Neural crest cell (in vitro differentiated cells): Measurements from ENCODE around the gene ZCCHC24. TPM values are rescaled to one million over a fixed set of nuclear protein-coding genes. Genes with fewer than 3 reads are reported as not detected.

Experiments used
- DNase-seq: peaks from one replicate; pipeline ENCODE4 v3.0.0; 2021; ENCODE audit warnings: low read depth, mixed read lengths, low spot score
- H3K27ac Mint-ChIP-seq: one replicate; pipeline ENCODE4 v1.8.0; 2021; ENCODE audit warnings: mild to moderate bottlenecking, mixed read lengths; ENCODE audit not compliant: unreplicated experiment
- H3K27me3 Mint-ChIP-seq: 2 replicates; pipeline ENCODE4 v1.8.0; 2021; ENCODE audit warnings: low read depth, mild to moderate bottlenecking, mixed read lengths
- H3K36me3 Mint-ChIP-seq: 2 replicates; pipeline ENCODE4 v1.8.0; 2021; ENCODE audit warnings: low read depth, mild to moderate bottlenecking, mixed read lengths
- H3K4me1 Mint-ChIP-seq: 2 replicates; pipeline ENCODE4 v1.8.0; 2021; ENCODE audit warnings: mixed read lengths
- H3K4me3 Mint-ChIP-seq: one replicate; pipeline ENCODE4 v1.8.0; 2021; ENCODE audit warnings: mild to moderate bottlenecking, mixed read lengths
- H3K9me3 Mint-ChIP-seq: 2 replicates; pipeline ENCODE4 v1.8.0; 2021; ENCODE audit warnings: mixed read lengths
- CTCF ChIP-seq: fragments of 200-600 bp; sonication (generic); conservative IDR thresholded peaks from 2 replicates; pipeline ENCODE4 v1.5.0; 2021; ENCODE audit warnings: antibody characterized with exemption, mild to moderate bottlenecking
- total RNA-seq: library from RNA; stranded (reverse); gene quantifications from 2 replicates; pipeline ENCODE4 v1.2.1, GENCODE V29; 2021

The ZCCHC24 gene
- total RNA-seq, 1 donor from 2014 or later, result 26.5 TPM

- Mint-ChIP-seq H3K4me3 (peak overlapping the region; percentile 72), H3K27me3 (no peaks in the 10 kb centered on the region), H3K9me3 (no peaks in the 10 kb centered on the region), H3K4me1 (peaks cover 79% of the 10 kb centered on the region), H3K27ac (peak overlapping the region; percentile 91), H3K36me3 (no peaks in the 10 kb centered on the region)
- DNase-seq, result no peak
- no peak for TF ChIP-seq CTCF
These were observed 40.7 kb downstream of the ZCCHC24 start for GRCh38 chr10:79404690-79405131.

GRCh38 chr10:79404231-79404609, 41.2 kb downstream of the ZCCHC24 start:
- H3K4me3 Mint-ChIP-seq, result peak overlapping the region; percentile 72
- H3K36me3 Mint-ChIP-seq, result no peaks in the 10 kb centered on the region
- DNase-seq, result no peak
- no peaks in the 10 kb centered on the region for H3K27me3 Mint-ChIP-seq
- TF ChIP-seq CTCF, result no peak
- H3K27ac Mint-ChIP-seq, result peak overlapping the region; percentile 98
- peaks cover 80% of the 10 kb centered on the region for H3K4me1 Mint-ChIP-seq
- H3K9me3 Mint-ChIP-seq, result no peaks in the 10 kb centered on the region

- Mint-ChIP-seq H3K36me3 (no peaks in the 10 kb centered on the region), H3K27me3 (no peaks in the 10 kb centered on the region), H3K27ac (peak overlapping the region; percentile 98), H3K4me3 (peak overlapping the region; percentile 72), H3K9me3 (no peaks in the 10 kb centered on the region), H3K4me1 (peaks cover 80% of the 10 kb centered on the region)
- TF ChIP-seq CTCF, result no peak
- DNase-seq, result peak; percentile 43
These were observed 41.8 kb downstream of the ZCCHC24 start for GRCh38 chr10:79403441-79404230.

GRCh38 chr10:79402951-79403350, 42.5 kb downstream of the ZCCHC24 start:
- Mint-ChIP-seq H3K4me3 (peak overlapping the region; percentile 72), H3K9me3 (no peaks in the 10 kb centered on the region), H3K4me1 (peaks cover 82% of the 10 kb centered on the region), H3K27ac (peak overlapping the region; percentile 97), H3K36me3 (no peaks in the 10 kb centered on the region), H3K27me3 (no peaks in the 10 kb centered on the region)
- TF ChIP-seq CTCF, result no peak
- DNase-seq, result no peak

GRCh38 chr10:79402625-79402946, 42.8 kb downstream of the ZCCHC24 start:
- Mint-ChIP-seq H3K4me1 (peaks cover 85% of the 10 kb centered on the region), H3K4me3 (peak overlapping the region; percentile 72), H3K27ac (peak overlapping the region; percentile 97), H3K9me3 (no peaks in the 10 kb centered on the region), H3K27me3 (no peaks in the 10 kb centered on the region), H3K36me3 (no peaks in the 10 kb centered on the region)
- no peak for DNase-seq
- TF ChIP-seq CTCF, result no peak
